CD8-positive, alpha-beta memory T cell (primary cell): ENCODE measurements around the gene FBXO48. TPM values are rescaled to one million over a fixed set of nuclear protein-coding genes. Genes with fewer than 3 reads are reported as not detected.

Experiments
- CTCF ChIA-PET: fragments of 350-600 bp; sonication (Branson Sonifier 250); formaldehyde crosslinking; loops from one replicate; lab custom pipeline; 2021; ENCODE audit warnings: antibody characterized with exemption; lab: Charles Lee
- POLR2A ChIA-PET: fragments of 350-600 bp; sonication (Branson Sonifier 250); formaldehyde crosslinking; loops from one replicate; lab custom pipeline; 2021; ENCODE audit warnings: antibody characterized with exemption; lab: Charles Lee
- DNase-seq, 5 donors: peaks; one replicate each; pipeline versions ENCODE4 v3.0.0 to v3.0.0-alpha.2; 2020 to 2022; ENCODE audit warnings: mixed read lengths in 1 of 5
- H3K27ac ChIP-seq: one replicate; pipeline ENCODE4 v1.7.0; 2013; ENCODE audit warnings: low read depth, mild to moderate bottlenecking, low read length, moderate library complexity
- H3K27me3 ChIP-seq: 2 replicates; pipeline ENCODE4 v1.7.0; 2013; ENCODE audit warnings: low read length, mild to moderate bottlenecking; ENCODE audit not compliant: insufficient read depth, poor library complexity, severe bottlenecking
- H3K36me3 ChIP-seq: 2 replicates; pipeline ENCODE4 v1.7.0; 2013; ENCODE audit warnings: mild to moderate bottlenecking, low read length, moderate library complexity; ENCODE audit not compliant: insufficient read depth
- H3K4me1 ChIP-seq: 2 replicates; pipeline ENCODE4 v1.7.0; 2013; ENCODE audit warnings: mild to moderate bottlenecking, low read length, moderate library complexity; ENCODE audit not compliant: insufficient read depth
- H3K4me3 ChIP-seq: 2 replicates; pipeline ENCODE4 v1.7.0; 2013; ENCODE audit warnings: mild to moderate bottlenecking, low read length
- H3K9me3 ChIP-seq: 2 replicates; pipeline ENCODE4 v1.7.0; 2013; ENCODE audit warnings: mild to moderate bottlenecking, low read length
- H3K27ac Mint-ChIP-seq, 8 donors: one replicate each; pipeline ENCODE4 v1.8.0; 2020 to 2021; ENCODE audit warnings: mixed read lengths in 8 of 8, mild to moderate bottlenecking in 6 of 8, inconsistent platforms in 3 of 8, moderate library complexity in 3 of 8
- H3K27me3 Mint-ChIP-seq, 2 donors: one replicate each; pipeline ENCODE4 v1.8.0; 2020 to 2021; ENCODE audit warnings: mixed read lengths in 2 of 2, mild to moderate bottlenecking in 1 of 2, moderate library complexity in 1 of 2
- H3K36me3 Mint-ChIP-seq, 3 donors: one replicate each; pipeline ENCODE4 v1.8.0; 2020 to 2021; ENCODE audit warnings: mixed read lengths in 3 of 3, inconsistent platforms in 1 of 3, mild to moderate bottlenecking in 1 of 3
- H3K4me1 Mint-ChIP-seq, 3 donors: one replicate each; pipeline ENCODE4 v1.8.0; 2020 to 2021; ENCODE audit warnings: mixed read lengths in 3 of 3, inconsistent platforms in 1 of 3, mild to moderate bottlenecking in 1 of 3
- H3K4me3 Mint-ChIP-seq, 7 donors: one replicate each; pipeline ENCODE4 v1.8.0; 2020 to 2021; ENCODE audit warnings: mixed read lengths in 7 of 7, mild to moderate bottlenecking in 6 of 7, moderate library complexity in 4 of 7, inconsistent platforms in 2 of 7
- H3K9me3 Mint-ChIP-seq, 5 donors: one replicate each; pipeline ENCODE4 v1.8.0; 2020 to 2022; ENCODE audit warnings: mixed read lengths in 5 of 5, mild to moderate bottlenecking in 3 of 5, moderate library complexity in 2 of 5, inconsistent platforms in 1 of 5
- polyA plus RNA-seq: library from polyadenylated mRNA; unstranded; fragments of 300-500 nt; fragmentation: Illumina TruSeq; gene quantifications from one replicate; pipeline ENCODE4 v1.2.3, GENCODE V29; 2021
- total RNA-seq, 2 experiments: library from RNA; stranded (reverse); gene quantifications; one replicate each; pipeline ENCODE4 v1.2.3, GENCODE V29; 2021

The FBXO48 gene
- total and polyA plus RNA-seq, 3 experiments from 2014 or later, result 0.79 to 1.6 (median 1.5) TPM

- H3K27ac Mint-ChIP-seq, result peak overlapping the region in 1 of 8 donors; percentile 50
- CTCF ChIA-PET, result no interaction called here
- no peak overlapping the region for H3K4me3 ChIP-seq
- DNase-seq, result no peak
- H3K4me1 Mint-ChIP-seq, result peaks cover 3 to 14% (median 4%) of the 10 kb centered on the region in 3 donors
- no peaks in the 10 kb centered on the region for H3K9me3 Mint-ChIP-seq
- no peak overlapping the region for H3K27ac ChIP-seq
- no peak overlapping the region for H3K4me3 Mint-ChIP-seq
- peaks cover 0 to 2% (median 0%) of the 10 kb centered on the region in 3 donors for H3K36me3 Mint-ChIP-seq
- H3K27me3 Mint-ChIP-seq, result no peaks in the 10 kb centered on the region
- H3K9me3 ChIP-seq, result no peaks in the 10 kb centered on the region
- no peaks in the 10 kb centered on the region for H3K36me3 ChIP-seq
- no peaks in the 10 kb centered on the region for H3K27me3 ChIP-seq
- POLR2A ChIA-PET, result no interaction called here
- H3K4me1 ChIP-seq, result peaks cover 4% of the 10 kb centered on the region
These were observed 8.1 kb downstream of the FBXO48 start for GRCh38 chr2:68458981-68459380.

- Histone ChIP-seq H3K27ac (no peak overlapping the region), H3K4me1 (peaks cover 8% of the 10 kb centered on the region), H3K36me3 (no peaks in the 10 kb centered on the region), H3K27me3 (no peaks in the 10 kb centered on the region), H3K4me3 (no peak overlapping the region), H3K9me3 (no peaks in the 10 kb centered on the region)
- Mint-ChIP-seq H3K27ac (peak overlapping the region in 1 of 8 donors; percentile 48), H3K9me3 (no peaks in the 10 kb centered on the region), H3K4me1 (peaks cover 21 to 23% (median 21%) of the 10 kb centered on the region in 3 donors), H3K27me3 (no peaks in the 10 kb centered on the region), H3K36me3 (peaks cover 0 to 2% (median 0%) of the 10 kb centered on the region in 3 donors), H3K4me3 (no peak overlapping the region)
- ChIA-PET CTCF (interaction anchor here (0.8 kb wide), 1 partner anchor 11 kb away, joined by 3 read pairs; the partner anchor contains the start of genes APLF and FBXO48), POLR2A (no interaction called here)
- no peak for DNase-seq
These were observed 10.9 kb downstream of the FBXO48 start for GRCh38 chr2:68456198-68456597.

GRCh38 chr2:68454719-68455118 lies 12.4 kb downstream of the FBXO48 start:
- H3K9me3 ChIP-seq, result no peaks in the 10 kb centered on the region
- H3K36me3 ChIP-seq, result no peaks in the 10 kb centered on the region
- H3K4me3 Mint-ChIP-seq, result no peak overlapping the region
- H3K27me3 Mint-ChIP-seq, result no peaks in the 10 kb centered on the region
- DNase-seq, result no peak
- H3K4me3 ChIP-seq, result no peak overlapping the region
- no peaks in the 10 kb centered on the region for H3K9me3 Mint-ChIP-seq
- CTCF ChIA-PET, result interaction anchor here (2.5 kb wide), 1 partner anchor 8 kb away, joined by 19 read pairs; no protein-coding TSS in a partner anchor
- H3K36me3 Mint-ChIP-seq, result peaks cover 0 to 2% (median 0%) of the 10 kb centered on the region in 3 donors
- H3K27me3 ChIP-seq, result no peaks in the 10 kb centered on the region
- peaks cover 21 to 23% (median 21%) of the 10 kb centered on the region in 3 donors for H3K4me1 Mint-ChIP-seq
- H3K27ac ChIP-seq, result no peak overlapping the region
- peaks cover 8% of the 10 kb centered on the region for H3K4me1 ChIP-seq
- POLR2A ChIA-PET, result interaction anchor here (0.7 kb wide), 1 partner anchor 11 kb away, joined by 4 read pairs; no protein-coding TSS in a partner anchor
- H3K27ac Mint-ChIP-seq, result peak overlapping the region in 1 of 8 donors; percentile 31

- H3K36me3 Mint-ChIP-seq, result peaks cover 0 to 2% (median 0%) of the 10 kb centered on the region in 3 donors
- CTCF ChIA-PET, result interaction anchor here (1.7 to 2.5 kb wide), 5 partner anchors 9 to 471 kb away, joined by 5 to 19 read pairs (median 6); partner anchors contain the start of genes APLF and FBXO48
- POLR2A ChIA-PET, result interaction anchor here (0.7 to 1.5 kb wide), 3 partner anchors 11 to 27 kb away, joined by 3 to 8 read pairs (median 4); partner anchors contain the start of genes APLF and FBXO48
- DNase-seq, result no peak
- H3K4me3 Mint-ChIP-seq, result no peak overlapping the region
- Histone ChIP-seq H3K9me3 (no peaks in the 10 kb centered on the region), H3K36me3 (no peaks in the 10 kb centered on the region), H3K4me3 (no peak overlapping the region), H3K27me3 (no peaks in the 10 kb centered on the region), H3K27ac (no peak overlapping the region), H3K4me1 (peaks cover 8% of the 10 kb centered on the region)
- peaks cover 21 to 23% (median 21%) of the 10 kb centered on the region in 3 donors for H3K4me1 Mint-ChIP-seq
- H3K27ac Mint-ChIP-seq, result peak overlapping the region; percentile 35 to 76 (median 56)
- peaks cover 0 to 4% (median 4%) of the 10 kb centered on the region in 5 donors for H3K9me3 Mint-ChIP-seq
- no peaks in the 10 kb centered on the region for H3K27me3 Mint-ChIP-seq
These were observed 13.2 kb downstream of the FBXO48 start for GRCh38 chr2:68453761-68454360.

- peak overlapping the region in 7 of 8 donors; percentile 38 to 93 (median 82) for H3K27ac Mint-ChIP-seq
- ChIA-PET POLR2A (interaction anchor here (1.0 to 1.5 kb wide), 3 partner anchors 11 to 26 kb away, joined by 3 to 8 read pairs (median 3); partner anchors contain the start of genes APLF and FBXO48), CTCF (interaction anchor here (1.7 to 2.5 kb wide), 5 partner anchors 10 to 473 kb away, joined by 5 to 19 read pairs (median 6); partner anchors contain the start of genes APLF and FBXO48)
- no peaks in the 10 kb centered on the region for H3K27me3 Mint-ChIP-seq
- H3K36me3 Mint-ChIP-seq, result no peaks in the 10 kb centered on the region
- peak overlapping the region; percentile 3 to 57 (median 49) for H3K4me3 Mint-ChIP-seq
- no peaks in the 10 kb centered on the region for H3K27me3 ChIP-seq
- no peaks in the 10 kb centered on the region for H3K36me3 ChIP-seq
- H3K9me3 Mint-ChIP-seq, result peaks cover 0 to 10% (median 5%) of the 10 kb centered on the region in 5 donors
- no peaks in the 10 kb centered on the region for H3K9me3 ChIP-seq
- H3K4me1 ChIP-seq, result peaks cover 8% of the 10 kb centered on the region
- DNase-seq, result peak in 2 of 5 donors; percentile 61 to 64
- peaks cover 21 to 23% (median 21%) of the 10 kb centered on the region in 3 donors for H3K4me1 Mint-ChIP-seq
- H3K27ac ChIP-seq, result no peak overlapping the region
- H3K4me3 ChIP-seq, result no peak overlapping the region
These were observed 14.8 kb downstream of the FBXO48 start for GRCh38 chr2:68452158-68452900.

- Histone ChIP-seq H3K4me3 (no peak overlapping the region), H3K27ac (no peak overlapping the region), H3K36me3 (no peaks in the 10 kb centered on the region), H3K9me3 (no peaks in the 10 kb centered on the region), H3K4me1 (peaks cover 8% of the 10 kb centered on the region), H3K27me3 (no peaks in the 10 kb centered on the region)
- CTCF ChIA-PET, result interaction anchor here (1.4 to 2.2 kb wide), 3 partner anchors 13 to 253 kb away, joined by 3 to 4 read pairs (median 4); no protein-coding TSS in a partner anchor
- Mint-ChIP-seq H3K9me3 (peaks cover 0 to 13% (median 5%) of the 10 kb centered on the region in 5 donors), H3K27me3 (no peaks in the 10 kb centered on the region), H3K4me1 (peaks cover 18 to 20% (median 19%) of the 10 kb centered on the region in 3 donors), H3K4me3 (peak overlapping the region in 1 of 7 donors; percentile 8), H3K36me3 (no peaks in the 10 kb centered on the region), H3K27ac (peak overlapping the region in 2 of 8 donors; percentile 43 to 69)
- DNase-seq, result peak in 3 of 5 donors; percentile 36 to 75 (median 66)
- POLR2A ChIA-PET, result no interaction called here
These were observed 18.1 kb downstream of the FBXO48 start for GRCh38 chr2:68448671-68449653.

GRCh38 chr2:68447118-68447517 lies 20.0 kb downstream of the FBXO48 start:
- H3K27ac Mint-ChIP-seq, result no peak overlapping the region
- H3K4me1 Mint-ChIP-seq, result peaks cover 1 to 2% (median 2%) of the 10 kb centered on the region in 3 donors
- no peaks in the 10 kb centered on the region for H3K27me3 Mint-ChIP-seq
- H3K9me3 ChIP-seq, result no peaks in the 10 kb centered on the region
- H3K4me3 ChIP-seq, result no peak overlapping the region
- no peaks in the 10 kb centered on the region for H3K36me3 Mint-ChIP-seq
- peaks cover 1% of the 10 kb centered on the region for H3K4me1 ChIP-seq
- H3K9me3 Mint-ChIP-seq, result peaks cover 0 to 13% (median 5%) of the 10 kb centered on the region in 5 donors
- POLR2A ChIA-PET, result no interaction called here
- H3K36me3 ChIP-seq, result no peaks in the 10 kb centered on the region
- DNase-seq, result no peak
- H3K27ac ChIP-seq, result no peak overlapping the region
- no peak overlapping the region for H3K4me3 Mint-ChIP-seq
- CTCF ChIA-PET, result interaction anchor here (2.2 kb wide), 1 partner anchor 155 kb away, joined by 4 read pairs; no protein-coding TSS in a partner anchor
- H3K27me3 ChIP-seq, result no peaks in the 10 kb centered on the region
